Neural crest cell (in vitro differentiated cells): ENCODE measurements around the gene ASB11. TPM values are rescaled to one million over a fixed set of nuclear protein-coding genes. Genes with fewer than 3 reads are reported as not detected.

ENCODE experiments used
- DNase-seq: peaks from one replicate; pipeline ENCODE4 v3.0.0; 2021; ENCODE audit warnings: low read depth, mixed read lengths, low spot score
- H3K27ac Mint-ChIP-seq: one replicate; pipeline ENCODE4 v1.8.0; 2021; ENCODE audit warnings: mild to moderate bottlenecking, mixed read lengths; ENCODE audit not compliant: unreplicated experiment
- H3K27me3 Mint-ChIP-seq: 2 replicates; pipeline ENCODE4 v1.8.0; 2021; ENCODE audit warnings: low read depth, mild to moderate bottlenecking, mixed read lengths
- H3K36me3 Mint-ChIP-seq: 2 replicates; pipeline ENCODE4 v1.8.0; 2021; ENCODE audit warnings: low read depth, mild to moderate bottlenecking, mixed read lengths
- H3K4me1 Mint-ChIP-seq: 2 replicates; pipeline ENCODE4 v1.8.0; 2021; ENCODE audit warnings: mixed read lengths
- H3K4me3 Mint-ChIP-seq: one replicate; pipeline ENCODE4 v1.8.0; 2021; ENCODE audit warnings: mild to moderate bottlenecking, mixed read lengths
- H3K9me3 Mint-ChIP-seq: 2 replicates; pipeline ENCODE4 v1.8.0; 2021; ENCODE audit warnings: mixed read lengths
- CTCF ChIP-seq: fragments of 200-600 bp; sonication (generic); conservative IDR thresholded peaks from 2 replicates; pipeline ENCODE4 v1.5.0; 2021; ENCODE audit warnings: antibody characterized with exemption, mild to moderate bottlenecking
- total RNA-seq: library from RNA; stranded (reverse); gene quantifications from 2 replicates; pipeline ENCODE4 v1.2.1, GENCODE V29; 2021

The ASB11 gene
- total RNA-seq, 1 donor from 2014 or later = not detected

- TF ChIP-seq CTCF = no peak
- H3K4me1 Mint-ChIP-seq = peaks cover 9% of the 10 kb centered on the region
Measured at GRCh38 chrX:15233416-15234015, 81.9 kb downstream of the ASB11 start.

More at GRCh38 chrX:15233416-15234015, 81.9 kb downstream of the ASB11 start:
- Mint-ChIP-seq H3K4me3 (no peak overlapping the region), H3K36me3 (peaks cover 6% of the 10 kb centered on the region), H3K9me3 (peaks cover 13% of the 10 kb centered on the region), H3K27me3 (no peaks in the 10 kb centered on the region), H3K27ac (peak overlapping the region; percentile 90)
- DNase-seq = no peak

Other genes starting within 250 kb of the ASB11 start
- 0.28 TPM in 1 of 2 replicates, not detected in the other for gene ASB9, start 45.6 kb downstream of the ASB11 start, total RNA-seq
- 23.6 and 26.2 TPM in 2 replicates for gene PIGA, start 19.9 kb upstream of the ASB11 start, total RNA-seq
- gene VEGFD, start 68.8 kb upstream of the ASB11 start, total RNA-seq = 0.43 and 1.2 TPM in 2 replicates
- gene PIR, start 177.7 kb upstream of the ASB11 start, total RNA-seq = 53.4 and 58.4 TPM in 2 replicates
- not detected in 2 replicates for gene BMX, start 185.2 kb upstream of the ASB11 start, total RNA-seq